VCaP (cell line): ENCODE data around the gene SPACA4.
A peak's percentile ranks its signal among the peaks of the same experiment; 100 is the strongest.

Experiments used
- H3K27ac ChIP-seq: fragments of 450-650 bp; 2 replicates; pipeline ENCODE4 v1.5.1; 2017
- CTCF ChIP-seq: fragments of 450-650 bp; conservative IDR thresholded peaks from 2 replicates; pipeline ENCODE4 v1.5.1; 2017; ENCODE audit warnings: mild to moderate bottlenecking, moderate library complexity

SPACA4 gene

GRCh38 chr19:48637449-48637947 lies 31.0 kb downstream of the SPACA4 start:
- H3K27ac ChIP-seq: peak overlapping the region; percentile 95
- TF ChIP-seq CTCF: no peak

GRCh38 chr19:48637948-48638830 lies 31.6 kb downstream of the SPACA4 start:
- TF ChIP-seq CTCF: peak; percentile 0; the same call in 1 of the 2 replicates
- H3K27ac ChIP-seq: peak overlapping the region; percentile 95

- no peak for TF ChIP-seq CTCF
- peak overlapping the region; percentile 95 for H3K27ac ChIP-seq
These were observed 32.4 kb downstream of the SPACA4 start for GRCh38 chr19:48638831-48639381.

GRCh38 chr19:48639483-48640375 lies 33.2 kb downstream of the SPACA4 start:
- H3K27ac ChIP-seq: no peak overlapping the region
- TF ChIP-seq CTCF: no peak

- H3K27ac ChIP-seq: peak overlapping the region; percentile 45
- TF ChIP-seq CTCF: no peak
These were observed 35.3 kb downstream of the SPACA4 start for GRCh38 chr19:48641850-48642249.

- H3K27ac ChIP-seq: peak overlapping the region; percentile 45; the same call in 1 of the 2 replicates
- TF ChIP-seq CTCF: no peak
These were observed 36.3 kb downstream of the SPACA4 start for GRCh38 chr19:48642862-48643261.

GRCh38 chr19:48644355-48644754 lies 37.8 kb downstream of the SPACA4 start:
- no peak overlapping the region for H3K27ac ChIP-seq
- TF ChIP-seq CTCF: no peak
